K562 (cell line): ENCODE data around the gene SP140L.

Experiments
- BHLHE40 ChIP-seq: IDR thresholded peaks from 2 replicates; pipeline ENCODE4 v1.6.1; 2011; ENCODE audit warnings: low read length, improper control_type of control experiment
- FOXK1 ChIP-seq: sonication (generic); formaldehyde crosslinking; IDR thresholded peaks from 2 replicates; pipeline ENCODE4 v1.8.0; 2022; ENCODE audit warnings: missing genetic modification reagents, mild to moderate bottlenecking, borderline replicate concordance
- HDAC6 ChIP-seq: IDR thresholded peaks from 2 replicates; pipeline ENCODE4 v1.6.1; 2012; ENCODE audit warnings: low read depth, mild to moderate bottlenecking, control low read depth, inconsistent platforms, low read length, moderate library complexity
- HNRNPUL1 ChIP-seq: fragments of 200-400 bp; formaldehyde crosslinking; IDR thresholded peaks from 2 replicates; pipeline ENCODE4 v1.6.1; 2017; ENCODE audit warnings: low read length
- IRF9 ChIP-seq: fragments of 450-650 bp; IDR thresholded peaks from 2 replicates; pipeline ENCODE4 v1.6.1; 2016; ENCODE audit warnings: missing biosample characterization, missing genetic modification characterization
- MYC ChIP-seq, 2 experiments: fragments of 250-450 bp in 1 of 2; sonication (Bioruptor Pico) in 1 of 2; IDR thresholded peaks; 2 replicates each; pipeline versions ENCODE4 v1.5.1 to v1.6.1; 2012 to 2021; ENCODE audit warnings: low read depth in 2 of 2, borderline replicate concordance in 1 of 2, improper control_type of control experiment in 1 of 2, low read length in 1 of 2, mild to moderate bottlenecking in 1 of 2, moderate library complexity in 1 of 2
- POLR2A ChIP-seq: fragments of 450-650 bp; conservative IDR thresholded peaks from 2 replicates; pipeline ENCODE4 v1.6.1; 2016
- RNF2 ChIP-seq: sonication (generic); IDR thresholded peaks from 2 replicates; pipeline ENCODE4 v1.6.1; 2016
- SIN3A ChIP-seq, 2 experiments: fragments of 150-350 bp in 1 of 2; IDR thresholded peaks; 2 replicates each; pipeline ENCODE4 v1.6.1; 2011 to 2016; ENCODE audit warnings: borderline replicate concordance in 2 of 2, low read depth in 2 of 2, low read length in 2 of 2, mild to moderate bottlenecking in 2 of 2, moderate library complexity in 2 of 2; ENCODE audit not compliant: control insufficient read depth in 1 of 2
- SPI1 ChIP-seq: IDR thresholded peaks from 2 replicates; pipeline ENCODE4 v1.6.1; 2011; ENCODE audit warnings: low read depth, low read length, control low read depth, borderline replicate concordance
- TGIF2 ChIP-seq: sonication (generic); formaldehyde crosslinking; IDR thresholded peaks from 2 replicates; pipeline ENCODE4 v1.8.1; 2022; ENCODE audit warnings: mild to moderate bottlenecking, missing genetic modification reagents, moderate library complexity
- TF ChIP-seq, protein P1 (sequence below): fragments of 250-450 bp; sonication (Bioruptor Pico); IDR thresholded peaks from 2 replicates; pipeline ENCODE4 v1.5.1; 2021; ENCODE audit warnings: mild to moderate bottlenecking
- TF ChIP-seq, protein P2 (sequence below): sonication (generic); formaldehyde crosslinking; IDR thresholded peaks from 2 replicates; pipeline ENCODE4 v1.9.0; 2022; ENCODE audit warnings: mild to moderate bottlenecking, missing genetic modification reagents

- TF ChIP-seq TGIF2 (no peak), SPI1 (no peak), HNRNPUL1 (no peak), MYC (IDR thresholded peaks at IDR 0.05; ENCODE audit: low read depth, low read length) (no peak), MYC (CRISPR knock-in tag; IDR thresholded peaks at IDR 0.05; ENCODE audit: borderline replicate concordance, low read depth) (no peak), IRF9 (no peak), RNF2 (no peak), HDAC6 (no peak), FOXK1 (no peak), BHLHE40 (no peak), SIN3A (IDR thresholded peaks at IDR 0.05; ENCODE audit: borderline replicate concordance in 2 of 2, control insufficient read depth in 1 of 2, low read depth in 2 of 2, low read length in 2 of 2) (no peak), POLR2A (no peak)
- TF ChIP-seq, protein P1, sequence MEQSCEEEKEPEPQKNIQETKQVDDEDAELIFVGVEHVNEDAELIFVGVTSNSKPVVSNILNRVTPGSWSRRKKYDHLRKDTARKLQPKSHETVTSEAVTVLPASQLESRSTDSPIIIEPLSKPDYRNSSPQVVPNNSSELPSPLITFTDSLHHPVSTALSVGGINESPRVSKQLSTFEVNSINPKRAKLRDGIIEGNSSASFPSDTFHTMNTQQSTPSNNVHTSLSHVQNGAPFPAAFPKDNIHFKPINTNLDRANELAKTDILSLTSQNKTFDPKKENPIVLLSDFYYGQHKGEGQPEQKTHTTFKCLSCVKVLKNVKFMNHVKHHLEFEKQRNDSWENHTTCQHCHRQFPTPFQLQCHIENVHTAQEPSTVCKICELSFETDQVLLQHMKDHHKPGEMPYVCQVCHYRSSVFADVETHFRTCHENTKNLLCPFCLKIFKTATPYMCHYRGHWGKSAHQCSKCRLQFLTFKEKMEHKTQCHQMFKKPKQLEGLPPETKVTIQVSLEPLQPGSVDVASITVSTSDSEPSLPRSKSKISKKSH (CRISPR knock-in tag) = no peak
- TF ChIP-seq, protein P2, sequence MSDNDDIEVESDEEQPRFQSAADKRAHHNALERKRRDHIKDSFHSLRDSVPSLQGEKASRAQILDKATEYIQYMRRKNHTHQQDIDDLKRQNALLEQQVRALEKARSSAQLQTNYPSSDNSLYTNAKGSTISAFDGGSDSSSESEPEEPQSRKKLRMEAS (CRISPR knock-in tag) = no peak
Observed at GRCh38 chr2:230423851-230424458, 97.0 kb downstream of the SP140L start.
